ENCODE data around the gene ABCB1.
"Not testable (repeated sequence)": the region's sequence is repeated elsewhere in the genome, so short reads cannot be mapped to it uniquely, and the experiment has no call there.

Gene ABCB1

DNA sequence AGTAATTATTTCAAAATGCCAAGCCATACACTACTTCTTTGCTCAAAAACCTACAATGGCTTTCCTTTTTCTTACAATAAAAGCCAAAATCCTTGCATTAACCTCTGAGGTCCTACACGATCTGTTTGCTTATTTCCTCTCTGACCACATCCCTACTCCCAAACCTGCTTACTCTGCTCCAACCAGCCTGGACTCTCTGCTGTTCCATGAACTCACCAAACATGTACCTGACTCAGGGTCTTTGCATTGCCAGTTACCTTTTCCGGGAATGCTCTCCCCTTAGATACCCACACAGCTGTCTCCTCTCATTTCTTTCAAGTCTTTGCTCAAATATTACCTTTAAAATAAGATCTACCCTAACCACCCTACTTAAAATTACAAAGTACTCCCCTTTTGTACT, 127.5 kb downstream of the ABCB1 start:
- no peak for DNase-seq (ENCODE audit: low read depth in 2 of 2)

DNA sequence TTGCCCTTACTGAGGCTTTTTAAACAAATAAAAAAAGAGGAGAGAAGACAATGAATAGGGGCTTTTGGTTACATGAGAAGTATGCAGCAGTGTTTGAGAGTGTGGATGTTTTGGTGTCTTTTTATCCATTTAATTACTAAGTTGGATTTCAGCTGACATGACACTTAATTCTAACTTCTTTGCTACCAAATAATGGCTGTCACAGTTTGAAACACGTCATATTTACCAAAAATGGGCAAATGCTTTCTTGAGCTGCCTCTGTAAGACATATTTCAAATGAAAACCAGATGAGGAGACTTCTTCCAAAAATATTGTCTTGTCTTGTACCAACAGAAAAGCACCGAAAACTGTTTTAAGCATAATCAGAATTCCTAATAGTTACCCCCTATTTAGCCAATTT, 129.2 kb downstream of the ABCB1 start:
- DNase-seq (ENCODE audit: low read depth in 2 of 2) = no peak

DNA sequence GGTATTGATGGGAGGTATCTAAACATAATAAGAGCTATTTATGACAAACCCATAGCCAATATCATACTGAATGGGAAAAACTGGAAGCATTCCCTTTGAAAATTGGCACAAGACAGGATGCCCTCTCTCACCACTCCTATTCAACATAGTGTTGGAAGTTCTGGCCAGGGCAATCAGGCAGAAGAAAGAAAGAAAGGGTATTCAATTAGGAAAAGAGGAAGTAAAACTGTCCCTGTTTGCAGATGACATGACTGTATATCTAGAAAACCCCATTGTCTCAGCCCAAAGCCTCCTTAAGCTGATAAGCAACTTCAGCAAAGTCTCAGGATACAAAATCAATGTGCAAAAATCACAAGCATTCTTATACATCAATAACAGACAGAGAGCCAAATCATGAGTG, 131.5 kb downstream of the ABCB1 start:
- DNase-seq (ENCODE audit: low read depth in 2 of 2) = not testable (repeated sequence)

GRCh38 chr7:87465534-87465880, 135.2 kb downstream of the ABCB1 start:
- DNase-seq (ENCODE audit: low read depth in 2 of 2) = not testable (repeated sequence)

DNA sequence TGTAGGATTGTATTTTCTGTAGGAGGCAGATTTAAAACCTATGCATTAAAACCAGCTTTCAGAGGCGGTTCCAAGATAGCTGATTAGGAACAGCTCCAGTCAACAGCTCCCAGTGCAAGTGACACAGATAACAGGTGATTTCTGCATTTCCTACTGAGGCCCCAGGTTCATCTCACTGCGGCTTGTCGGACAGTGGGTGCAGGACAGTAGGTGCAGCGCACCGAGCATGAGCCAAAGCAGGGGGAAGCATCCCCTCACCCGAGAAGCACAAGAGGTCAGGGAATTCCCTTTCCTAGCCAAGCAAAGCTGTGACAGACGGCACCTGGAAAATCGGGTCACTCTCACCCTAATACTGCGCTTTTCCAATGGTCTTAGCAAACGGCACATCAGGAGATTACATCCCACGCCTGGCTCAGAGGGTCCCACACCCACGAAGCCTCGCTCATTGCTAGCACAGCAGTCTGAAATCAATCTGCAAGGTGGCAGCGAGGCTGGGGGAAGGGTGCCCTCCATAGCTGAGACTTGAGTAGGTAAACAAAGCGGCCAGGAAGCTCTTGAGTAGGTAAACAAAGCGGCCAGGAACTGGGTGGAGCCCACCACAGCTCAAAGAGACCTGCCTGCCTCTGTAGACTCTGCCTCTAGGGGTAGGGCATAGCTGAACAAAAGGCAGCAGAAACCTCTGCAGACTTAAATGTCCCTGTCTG, 135.7 kb downstream of the ABCB1 start:
- DNase-seq (ENCODE audit: low read depth in 2 of 2) = not testable (repeated sequence)

GRCh38 chr7:87463982-87464381, 136.7 kb downstream of the ABCB1 start:
- DNase-seq (ENCODE audit: low read depth in 2 of 2) = no peak

DNA sequence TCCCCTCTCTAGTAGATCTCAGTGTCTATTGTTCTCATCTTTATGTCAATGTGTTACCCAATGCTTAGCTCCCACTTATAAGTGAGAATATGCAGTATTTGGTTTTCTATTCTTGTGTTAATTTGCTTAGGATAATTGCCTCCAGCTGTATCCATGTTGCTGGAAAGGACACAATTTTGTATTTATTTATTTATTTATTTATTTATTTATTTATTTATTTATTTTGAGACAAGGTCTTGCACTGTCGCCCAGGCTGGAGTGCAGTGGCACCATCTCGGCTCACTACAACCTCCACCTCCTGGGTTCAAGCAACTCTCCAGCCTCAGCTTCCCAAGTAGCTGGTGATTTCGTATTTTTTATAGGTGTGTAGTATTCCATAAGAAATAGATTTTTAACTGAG, 140.2 kb downstream of the ABCB1 start:
- not testable (repeated sequence) for DNase-seq (ENCODE audit: low read depth in 2 of 2)

GRCh38 chr7:87459941-87460340, 140.7 kb downstream of the ABCB1 start:
- no peak for DNase-seq (ENCODE audit: low read depth in 2 of 2)

- no peak for DNase-seq (ENCODE audit: low read depth in 2 of 2)
Observed at GRCh38 chr7:87458148-87458547, 142.5 kb downstream of the ABCB1 start.

DNA sequence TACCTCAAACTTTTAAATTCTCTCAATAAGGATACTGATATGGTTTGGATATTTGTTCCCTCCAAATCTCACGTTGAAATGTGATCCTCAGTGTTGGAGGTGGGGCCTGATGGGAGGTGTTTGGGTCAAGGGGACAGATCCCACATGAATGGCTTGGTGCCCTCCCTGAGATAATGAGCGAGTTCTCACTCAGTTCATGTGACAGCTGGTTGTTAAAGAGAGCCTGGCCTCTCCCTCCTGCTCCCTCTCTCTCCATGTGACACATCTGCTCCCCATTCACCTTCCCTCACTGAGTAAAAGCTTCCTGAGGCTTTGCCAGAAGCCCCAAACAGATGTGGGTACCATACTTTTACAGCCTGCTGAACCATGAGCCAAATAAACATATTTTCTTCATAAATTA, 144.4 kb downstream of the ABCB1 start:
- no peak for DNase-seq (ENCODE audit: low read depth in 2 of 2)

All from stimulated activated CD4-positive, alpha-beta T cell treated with anti-CD3 and anti-CD28 coated beads, Interleukin-1b, Interleukin-23, amount 100 ng/mL, for 1 hour (primary cell).